HEK293T (cell line): ENCODE results near the gene PEX11B.

Experiments
- ARNT ChIP-seq: fragments of 450-650 bp; IDR thresholded peaks from 2 replicates; pipeline ENCODE4 v1.6.1; 2017; ENCODE audit warnings: mild to moderate bottlenecking
- BHLHE40 ChIP-seq: fragments of 450-650 bp; IDR thresholded peaks from 2 replicates; pipeline ENCODE4 v1.6.1; 2016; ENCODE audit warnings: mild to moderate bottlenecking, moderate library complexity, borderline replicate concordance
- ELF4 ChIP-seq: fragments of 450-650 bp; IDR thresholded peaks from 2 replicates; pipeline ENCODE4 v1.6.1; 2017; ENCODE audit warnings: antibody characterized with exemption
- FOXM1 ChIP-seq: fragments of 450-650 bp; IDR thresholded peaks from 2 replicates; pipeline ENCODE4 v1.6.1; 2017; ENCODE audit warnings: mild to moderate bottlenecking, borderline replicate concordance
- L3MBTL2 ChIP-seq: fragments of 450-650 bp; conservative IDR thresholded peaks from 2 replicates; pipeline ENCODE4 v1.6.1; 2016; ENCODE audit warnings: mild to moderate bottlenecking
- SP1 ChIP-seq: fragments of 450-650 bp; IDR thresholded peaks from 2 replicates; pipeline ENCODE4 v1.6.1; 2017
- SUZ12 ChIP-seq: fragments of 450-650 bp; IDR thresholded peaks from 2 replicates; pipeline ENCODE4 v1.6.1; 2016; ENCODE audit warnings: mild to moderate bottlenecking
- TARDBP ChIP-seq: fragments of 450-650 bp; IDR thresholded peaks from 2 replicates; pipeline ENCODE4 v1.6.1; 2016

DNA sequence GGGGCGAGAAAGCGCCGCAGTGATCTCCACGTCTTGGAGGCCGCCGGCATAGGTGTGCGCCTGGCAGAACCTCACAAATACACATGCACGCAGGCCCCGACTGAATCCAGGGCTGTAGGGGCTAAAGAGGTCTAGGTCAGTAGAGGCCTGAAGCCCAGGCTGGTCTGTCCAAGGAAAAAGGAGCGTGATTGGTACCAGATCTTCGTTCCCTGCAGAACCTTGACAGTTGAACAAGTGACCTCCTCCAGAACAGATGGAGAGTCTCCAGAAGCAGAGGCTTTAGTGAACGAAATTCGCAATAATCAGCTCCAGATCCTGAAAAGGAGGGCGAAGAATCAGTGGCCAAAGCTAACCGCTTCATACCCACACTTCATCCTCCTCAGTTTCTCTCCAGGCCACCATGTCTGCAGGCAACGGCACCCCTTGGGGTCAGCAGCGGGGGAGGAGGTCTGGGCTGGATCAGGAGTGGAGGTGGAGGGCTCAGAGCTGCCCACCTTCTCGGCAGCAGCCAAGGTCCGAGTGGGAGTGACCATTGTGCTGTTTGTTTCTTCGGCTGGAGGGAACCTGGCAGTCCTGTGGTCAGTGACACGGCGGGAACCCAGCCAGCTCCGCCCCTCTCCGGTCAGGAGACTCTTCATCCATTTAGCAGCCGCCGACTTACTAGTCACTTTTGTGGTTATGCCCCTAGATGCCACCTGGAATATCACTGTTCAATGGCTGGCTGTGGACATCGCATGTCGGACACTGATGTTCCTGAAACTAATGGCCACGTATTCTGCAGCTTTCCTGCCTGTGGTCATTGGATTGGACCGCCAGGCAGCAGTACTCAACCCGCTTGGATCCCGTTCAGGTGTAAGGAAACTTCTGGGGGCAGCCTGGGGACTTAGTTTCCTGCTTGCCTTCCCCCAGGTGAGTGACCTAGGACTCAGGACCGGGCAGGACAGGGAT lies 749 bp upstream of the PEX11B start:
- no peak for TF ChIP-seq FOXM1
- no peak for TF ChIP-seq SP1
- TF ChIP-seq BHLHE40, result no peak
- no peak for TF ChIP-seq ARNT
- TF ChIP-seq TARDBP, result no peak
- no peak for TF ChIP-seq L3MBTL2
- TF ChIP-seq ELF4, result no peak
- TF ChIP-seq SUZ12, result no peak
